ENCODE results near the gene C17orf107. TPM values are rescaled to one million over a fixed set of nuclear protein-coding genes. Genes with fewer than 3 reads are reported as not detected.

C17orf107 gene
- total RNA-seq, 1 donor from 2014 or later, result 0.80 TPM

DNA sequence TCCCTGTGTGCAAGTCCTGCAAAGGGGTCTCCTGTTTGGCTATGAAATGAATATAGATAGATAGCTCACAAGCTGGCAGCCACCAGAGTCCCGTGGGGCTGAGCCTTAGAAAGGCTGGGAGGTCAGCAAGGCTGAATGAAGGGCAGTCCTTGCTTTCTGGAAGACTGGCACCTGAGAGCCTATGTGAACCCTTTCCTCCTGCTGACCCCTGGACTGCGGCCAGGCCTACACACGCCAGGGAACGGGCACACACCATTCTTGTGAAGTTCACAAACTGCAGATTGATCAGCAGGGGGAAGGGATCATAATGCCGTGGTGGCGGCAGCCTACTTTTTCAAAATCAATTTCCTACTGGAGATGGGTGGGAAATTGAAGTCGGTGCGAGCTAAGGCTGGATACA is 985 bp upstream of the C17orf107 start:
- peaks cover 41% of the 10 kb centered on the region for H3K4me1 ChIP-seq
- peaks cover 35% of the 10 kb centered on the region for H3K27me3 ChIP-seq (ENCODE audit: low read depth)
- H3K4me3 ChIP-seq, result no peak overlapping the region
- H3K27ac ChIP-seq (replicated peaks), result no peak overlapping the region
- DNase-seq, result no peak
- no peak for TF ChIP-seq CTCF (IDR thresholded peaks at IDR 0.05; ENCODE audit: borderline replicate concordance)
- no peaks in the 10 kb centered on the region for H3K9me3 ChIP-seq (replicated peaks)
- intact Hi-C loops (cut with micrococcal nuclease), result no loop called here
- H3K36me3 ChIP-seq, result peaks cover 36% of the 10 kb centered on the region

DNA sequence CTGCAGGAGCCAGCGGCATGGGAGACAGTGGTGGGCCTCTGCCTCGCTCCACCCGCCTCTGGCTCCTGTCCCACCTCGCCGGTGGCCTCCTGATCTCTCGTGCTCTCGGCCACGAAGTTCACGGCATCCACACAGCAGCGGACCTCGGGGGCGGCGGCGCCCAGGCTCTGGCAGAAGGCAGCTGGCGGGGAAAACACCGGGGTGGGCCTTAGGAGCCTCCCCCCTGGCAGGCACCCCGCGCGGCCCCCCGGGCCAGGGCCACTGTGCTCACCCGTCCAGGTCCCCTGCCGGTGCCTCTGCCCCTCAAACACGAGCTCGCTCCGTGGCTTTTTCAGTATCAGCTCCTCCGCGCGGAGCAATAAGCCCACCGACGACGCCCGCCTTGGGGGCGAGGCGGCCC is 409 bp upstream of the C17orf107 start:
- Histone ChIP-seq H3K36me3 (peaks cover 30% of the 10 kb centered on the region), H3K4me1 (peaks cover 44% of the 10 kb centered on the region), H3K27me3 (ENCODE audit: low read depth) (peaks cover 35% of the 10 kb centered on the region), H3K4me3 (peak overlapping the region; percentile 67), H3K27ac (replicated peaks) (no peak overlapping the region), H3K9me3 (replicated peaks) (no peaks in the 10 kb centered on the region)
- intact Hi-C loops (cut with micrococcal nuclease), result no loop called here
- no peak for TF ChIP-seq CTCF (IDR thresholded peaks at IDR 0.05; ENCODE audit: borderline replicate concordance)
- no peak for DNase-seq

- no peak overlapping the region for H3K27ac ChIP-seq (replicated peaks)
- no peak for TF ChIP-seq CTCF (IDR thresholded peaks at IDR 0.05; ENCODE audit: borderline replicate concordance)
Measured at GRCh38 chr17:4900231-4901107, 1.1 kb downstream of the C17orf107 start.

GRCh38 chr17:4901108-4901647 is 1.8 kb downstream of the C17orf107 start:
- H3K36me3 ChIP-seq, result peaks cover 8% of the 10 kb centered on the region
- DNase-seq, result no peak
- peak overlapping the region; percentile 67 for H3K4me3 ChIP-seq
- TF ChIP-seq CTCF (IDR thresholded peaks at IDR 0.05; ENCODE audit: borderline replicate concordance), result no peak
- intact Hi-C loops (cut with micrococcal nuclease), result no loop called here
- no peaks in the 10 kb centered on the region for H3K9me3 ChIP-seq (replicated peaks)
- peaks cover 39% of the 10 kb centered on the region for H3K27me3 ChIP-seq (ENCODE audit: low read depth)
- peak overlapping the region; percentile 68 for H3K27ac ChIP-seq (replicated peaks)
- H3K4me1 ChIP-seq, result peaks cover 44% of the 10 kb centered on the region

More at GRCh38 chr17:4900231-4901107, 1.1 kb downstream of the C17orf107 start:
- Histone ChIP-seq H3K4me3 (peak overlapping the region; percentile 67), H3K4me1 (peaks cover 44% of the 10 kb centered on the region), H3K27me3 (ENCODE audit: low read depth) (peaks cover 39% of the 10 kb centered on the region), H3K9me3 (replicated peaks) (no peaks in the 10 kb centered on the region), H3K36me3 (peaks cover 15% of the 10 kb centered on the region)
- intact Hi-C loops (cut with micrococcal nuclease), result no loop called here
- no peak for DNase-seq

GRCh38 chr17:4901648-4902344 is 2.5 kb downstream of the C17orf107 start:
- no peak for TF ChIP-seq CTCF (IDR thresholded peaks at IDR 0.05; ENCODE audit: borderline replicate concordance)
- DNase-seq, result peak; percentile 61
- peaks cover 39% of the 10 kb centered on the region for H3K27me3 ChIP-seq (ENCODE audit: low read depth)
- intact Hi-C loops (cut with micrococcal nuclease), result no loop called here
- peaks cover 2% of the 10 kb centered on the region for H3K36me3 ChIP-seq
- H3K9me3 ChIP-seq (replicated peaks), result no peaks in the 10 kb centered on the region
- H3K27ac ChIP-seq (replicated peaks), result peak overlapping the region; percentile 68
- H3K4me3 ChIP-seq, result peak overlapping the region; percentile 67
- peaks cover 44% of the 10 kb centered on the region for H3K4me1 ChIP-seq

Measured in left ventricle myocardium inferior (tissue), 1 donor.